DMS53 treated with DMSO at 0.1 percent for 48 hours (cell line): Measurements from ENCODE around the gene PNPLA6.

Experiments
- DNase-seq: peaks from one replicate; lab custom pipeline; 2025; ENCODE audit not compliant: unreplicated experiment; lab: John Stamatoyannopoulos, UW

The PNPLA6 gene

GRCh38 chr19:7515110-7515644 is 20.3 kb upstream of the PNPLA6 start:
- no peak for DNase-seq

DNA sequence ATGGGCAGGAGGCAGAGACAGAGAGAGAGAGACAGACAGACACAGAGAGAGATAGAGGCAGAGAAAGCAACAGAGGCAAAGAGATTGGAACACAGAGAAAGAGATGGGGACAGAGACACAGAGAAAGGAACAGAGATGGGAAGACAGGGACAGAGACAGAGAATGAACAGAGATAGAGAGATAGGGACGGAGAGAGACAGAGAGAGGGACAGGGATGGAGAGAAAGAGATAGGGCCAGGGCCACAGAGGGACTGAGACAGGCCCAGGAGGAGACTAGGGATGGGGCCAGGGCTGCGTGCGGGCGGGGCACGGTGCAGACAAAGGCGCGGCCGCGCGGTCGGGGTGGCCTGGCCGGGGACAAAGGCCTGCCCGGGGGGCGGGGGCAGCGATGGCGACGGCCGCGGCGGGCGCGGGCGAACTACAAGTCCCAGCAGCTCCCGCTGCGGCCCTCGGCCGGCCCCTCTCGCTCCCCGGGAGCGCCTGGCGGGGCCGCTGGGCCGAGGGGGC is 19.8 kb upstream of the PNPLA6 start, which contains the start of gene ZNF358:
TSS of gene ZNF358 (plus strand) at position 459 of the 507 bp plus-strand sequence. CDS start 3,140 bp downstream, outside the sequence.
- peak; percentile 34 for DNase-seq

DNA sequence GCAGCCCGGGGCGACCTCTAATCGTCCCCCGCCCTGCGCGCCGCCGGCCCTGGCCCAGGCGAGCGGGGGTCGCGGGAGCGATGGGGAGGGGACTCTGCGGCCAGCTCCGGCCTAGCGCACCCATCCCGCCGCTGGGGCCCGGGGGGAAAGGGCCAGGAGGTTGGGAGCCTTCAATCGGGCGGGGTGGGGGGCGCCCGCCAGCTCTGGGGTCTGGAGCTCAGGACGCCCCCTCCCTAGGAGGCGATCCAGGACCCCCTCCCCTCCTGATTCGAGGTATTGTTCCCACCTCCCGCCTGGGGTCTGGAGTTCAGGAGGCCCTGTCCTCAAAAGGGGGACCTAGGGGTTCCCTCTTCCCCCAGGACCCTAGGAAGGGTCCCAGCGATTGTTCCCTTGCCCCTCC is 19.2 kb upstream of the PNPLA6 start:
- no peak for DNase-seq

GRCh38 chr19:7516878-7517277 is 18.6 kb upstream of the PNPLA6 start:
- no peak for DNase-seq

- no peak for DNase-seq
These were observed 16.0 kb upstream of the PNPLA6 start for GRCh38 chr19:7519361-7520130.

DNA sequence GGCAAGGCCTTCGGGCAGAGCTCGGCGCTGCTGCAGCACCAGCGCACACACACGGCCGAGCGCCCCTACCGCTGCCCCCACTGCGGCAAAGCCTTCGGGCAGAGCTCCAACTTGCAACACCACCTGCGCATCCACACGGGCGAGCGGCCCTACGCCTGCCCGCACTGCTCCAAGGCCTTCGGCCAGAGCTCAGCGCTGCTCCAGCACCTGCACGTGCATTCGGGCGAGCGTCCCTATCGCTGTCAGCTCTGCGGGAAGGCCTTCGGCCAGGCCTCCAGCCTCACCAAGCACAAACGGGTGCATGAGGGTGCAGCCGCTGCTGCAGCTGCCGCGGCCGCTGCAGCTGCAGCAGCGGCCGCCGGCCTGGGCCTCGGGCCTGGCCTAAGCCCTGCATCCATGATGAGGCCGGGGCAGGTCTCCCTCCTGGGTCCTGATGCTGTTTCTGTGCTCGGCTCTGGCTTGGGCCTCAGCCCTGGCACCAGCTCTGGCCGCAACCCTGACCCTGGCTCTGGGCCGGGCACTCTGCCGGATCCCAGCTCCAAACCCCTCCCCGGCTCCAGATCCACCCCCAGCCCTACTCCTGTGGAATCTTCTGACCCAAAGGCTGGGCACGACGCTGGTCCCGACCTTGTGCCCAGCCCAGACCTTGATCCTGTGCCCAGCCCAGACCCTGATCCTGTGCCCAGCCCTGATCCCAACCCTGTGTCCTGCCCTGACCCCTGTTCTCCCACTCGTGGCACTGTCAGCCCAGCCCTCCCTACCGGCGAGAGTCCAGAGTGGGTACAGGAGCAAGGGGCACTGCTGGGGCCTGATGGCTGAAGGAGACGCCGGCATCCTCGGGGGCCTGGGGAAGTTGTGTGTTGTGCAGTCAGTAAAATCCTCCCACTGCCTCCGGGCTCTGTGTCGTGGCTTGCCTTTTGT is 15.1 kb upstream of the PNPLA6 start:
- DNase-seq: no peak

GRCh38 chr19:7521551-7522071 is 13.9 kb upstream of the PNPLA6 start:
- no peak for DNase-seq

- DNase-seq: peak; percentile 85
These were observed 13.2 kb upstream of the PNPLA6 start, which contains the start of gene MCOLN1 for GRCh38 chr19:7522072-7522922. TSS of gene MCOLN1 (plus strand) at chr19:7522624. CDS start at chr19:7522751, 127 bp downstream.

GRCh38 chr19:7522923-7523667 is 12.4 kb upstream of the PNPLA6 start:
- no peak for DNase-seq

GRCh38 chr19:7524523-7524922 is 11.0 kb upstream of the PNPLA6 start:
- no peak for DNase-seq

GRCh38 chr19:7524992-7525739 is 10.4 kb upstream of the PNPLA6 start:
- no peak for DNase-seq

- no peak for DNase-seq
These were observed 9.2 kb upstream of the PNPLA6 start for GRCh38 chr19:7526059-7526929.

GRCh38 chr19:7527516-7528191 is 7.9 kb upstream of the PNPLA6 start:
- DNase-seq: no peak

- no peak for DNase-seq
These were observed 7.4 kb upstream of the PNPLA6 start for GRCh38 chr19:7528192-7528519.

DNA sequence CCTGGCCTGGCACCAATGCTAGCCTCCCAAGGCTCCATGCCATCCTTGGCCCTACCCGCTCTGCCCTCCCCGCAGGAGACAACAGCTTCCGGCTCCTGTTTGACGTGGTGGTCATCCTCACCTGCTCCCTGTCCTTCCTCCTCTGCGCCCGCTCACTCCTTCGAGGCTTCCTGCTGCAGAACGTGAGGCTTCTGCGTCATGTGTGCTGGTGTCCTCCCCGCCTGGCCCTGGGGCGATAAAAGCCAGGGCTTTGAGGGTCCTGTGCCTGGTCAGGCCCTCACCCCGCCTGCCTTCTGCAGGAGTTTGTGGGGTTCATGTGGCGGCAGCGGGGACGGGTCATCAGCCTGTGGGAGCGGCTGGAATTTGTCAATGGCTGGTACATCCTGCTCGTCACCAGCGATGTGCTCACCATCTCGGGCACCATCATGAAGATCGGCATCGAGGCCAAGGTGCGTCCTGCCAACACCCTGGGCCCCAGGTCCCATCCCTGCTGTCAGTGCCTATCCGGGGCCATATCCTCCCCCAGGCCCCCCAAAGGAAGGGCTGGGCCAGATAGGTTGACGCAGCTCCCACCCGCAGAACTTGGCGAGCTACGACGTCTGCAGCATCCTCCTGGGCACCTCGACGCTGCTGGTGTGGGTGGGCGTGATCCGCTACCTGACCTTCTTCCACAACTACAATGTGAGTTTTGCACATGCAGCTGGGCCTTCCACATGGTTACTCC is 6.8 kb upstream of the PNPLA6 start:
- DNase-seq: no peak

GRCh38 chr19:7529246-7529600 is 6.3 kb upstream of the PNPLA6 start:
- no peak for DNase-seq
